Large intestine (tissue), 3 donors: ENCODE measurements around the gene LCN1. TPM values are rescaled to one million over a fixed set of nuclear protein-coding genes. Genes with fewer than 3 reads are reported as not detected.
"Not testable (repeated sequence)": the region's sequence is repeated elsewhere in the genome, so short reads cannot be mapped to it uniquely, and the experiment has no call there.

ENCODE experiments used
- DNase-seq, 2 donors: peaks; one replicate each; pipeline versions ENCODE4 v3.0.0 to v3.0.0-alpha.2; 2013
- H3K27ac ChIP-seq: one replicate; pipeline ENCODE4 v1.5.1; 2013; ENCODE audit warnings: low read length
- H3K27me3 ChIP-seq: 2 replicates; pipeline ENCODE4 v1.6.1; 2013; ENCODE audit warnings: low read length; ENCODE audit not compliant: control insufficient read depth, insufficient read depth
- H3K36me3 ChIP-seq: 2 replicates; pipeline ENCODE4 v1.6.1; 2013; ENCODE audit warnings: low read length; ENCODE audit not compliant: control insufficient read depth, insufficient read depth
- H3K4me1 ChIP-seq: one replicate; pipeline ENCODE4 v1.6.1; 2013; ENCODE audit warnings: low read length; ENCODE audit not compliant: control insufficient read depth, insufficient read depth
- H3K4me3 ChIP-seq: one replicate; pipeline ENCODE4 v1.5.1; 2013; ENCODE audit warnings: low read length
- H3K9me3 ChIP-seq: one replicate; pipeline ENCODE4 v1.6.1; 2013; ENCODE audit warnings: mild to moderate bottlenecking, low read depth, low read length, moderate library complexity; ENCODE audit not compliant: control insufficient read depth
- WGBS: methylation state at CpG from one replicate; pipeline ENCODE4 v1.1.5; 2013; ENCODE audit warnings: low lambda C conversion rate; ENCODE audit not compliant: insufficient coverage; 5-methylcytosine and 5-hydroxymethylcytosine counted together
- polyA plus RNA-seq: library from polyadenylated mRNA; unstranded; fragments of 120-200 nt; gene quantifications from one replicate; pipeline ENCODE4 v1.2.1, GENCODE V29; 2013

The LCN1 gene
- polyA plus RNA-seq, 1 donor, result 0.09 TPM

DNA sequence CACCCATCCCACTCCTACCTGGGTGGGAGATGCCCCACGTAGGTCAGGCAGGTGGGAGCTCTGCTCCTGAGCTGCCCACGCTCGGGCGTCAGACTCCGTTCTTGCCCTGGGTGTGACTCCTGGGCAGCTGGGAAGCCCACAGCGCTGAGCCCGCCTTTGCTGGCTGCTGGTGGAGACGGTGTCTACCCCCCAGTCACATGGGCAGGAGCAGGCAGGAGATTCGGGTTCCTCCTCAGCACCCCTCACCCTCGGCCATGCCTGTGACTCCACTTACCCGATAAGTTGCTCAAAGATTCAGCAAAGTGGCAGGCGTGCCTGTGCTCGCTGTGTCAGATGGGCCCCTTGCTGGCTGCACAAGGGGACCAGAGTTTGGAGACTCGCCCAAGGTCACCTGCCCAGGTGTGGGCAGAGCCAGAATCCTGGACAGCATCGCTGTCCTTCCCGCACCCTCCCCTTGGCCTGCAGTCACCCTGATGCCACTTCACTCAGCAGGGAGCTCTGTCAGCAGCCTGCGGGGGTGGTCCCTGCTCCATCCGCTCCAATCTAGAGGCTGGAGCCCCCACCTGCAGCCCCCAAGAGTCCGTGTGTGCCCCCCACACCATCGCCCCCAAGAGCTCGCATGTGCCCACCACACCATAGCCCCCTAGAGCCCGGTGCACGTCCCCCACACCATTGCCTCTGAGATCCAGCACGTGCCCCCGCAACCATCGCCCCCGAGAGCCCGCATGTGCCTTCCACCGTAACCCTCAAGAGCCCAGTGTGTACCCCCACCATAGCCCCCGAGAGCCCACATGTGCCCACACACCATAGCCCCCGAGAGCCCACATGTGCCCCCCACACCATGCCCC is 4.2 kb downstream of the LCN1 start:
- no peak for DNase-seq
- Histone ChIP-seq H3K9me3 (no peaks in the 10 kb centered on the region), H3K4me3 (no peak overlapping the region), H3K27ac (no peak overlapping the region), H3K4me1 (no peaks in the 10 kb centered on the region), H3K27me3 (no peaks in the 10 kb centered on the region), H3K36me3 (no peaks in the 10 kb centered on the region)
- no CpG with 5 or more reads among the region's 31 CpGs for WGBS

DNA sequence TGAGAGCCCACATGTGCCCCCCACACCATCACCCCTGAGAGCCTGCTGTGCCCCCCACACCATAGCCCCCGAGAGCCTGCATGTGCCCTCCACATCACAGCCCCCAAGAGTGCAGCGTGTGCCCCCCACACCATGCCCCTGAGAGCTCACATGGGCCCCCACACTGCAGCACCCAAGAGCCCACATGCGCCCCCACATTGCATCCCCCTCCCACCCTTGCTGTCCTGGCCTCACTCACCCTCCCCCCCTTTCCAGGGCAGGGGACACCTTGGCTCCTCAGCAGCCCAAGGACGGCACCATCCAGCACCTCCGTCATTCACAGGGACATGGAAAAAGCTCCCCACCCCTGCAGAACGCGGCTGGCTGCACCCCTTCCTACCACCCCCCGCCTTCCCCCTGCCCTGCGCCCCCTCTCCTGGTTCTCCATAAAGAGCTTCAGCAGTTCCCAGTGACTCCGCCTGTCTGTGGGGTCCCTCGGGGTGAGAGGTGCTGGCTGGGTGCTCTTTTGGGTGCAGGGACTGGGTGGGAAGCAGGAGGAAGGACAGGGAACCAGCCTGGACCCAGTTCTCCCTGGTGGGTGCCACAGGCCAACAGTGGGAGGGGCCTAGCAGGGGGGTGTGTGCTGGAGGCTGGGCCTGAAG is 5.0 kb downstream of the LCN1 start:
- Histone ChIP-seq H3K27me3 (no peaks in the 10 kb centered on the region), H3K27ac (no peak overlapping the region), H3K4me3 (no peak overlapping the region), H3K4me1 (no peaks in the 10 kb centered on the region), H3K9me3 (no peaks in the 10 kb centered on the region), H3K36me3 (no peaks in the 10 kb centered on the region)
- DNase-seq, result no peak
- WGBS, result no CpG with 5 or more reads among the region's 11 CpGs

DNA sequence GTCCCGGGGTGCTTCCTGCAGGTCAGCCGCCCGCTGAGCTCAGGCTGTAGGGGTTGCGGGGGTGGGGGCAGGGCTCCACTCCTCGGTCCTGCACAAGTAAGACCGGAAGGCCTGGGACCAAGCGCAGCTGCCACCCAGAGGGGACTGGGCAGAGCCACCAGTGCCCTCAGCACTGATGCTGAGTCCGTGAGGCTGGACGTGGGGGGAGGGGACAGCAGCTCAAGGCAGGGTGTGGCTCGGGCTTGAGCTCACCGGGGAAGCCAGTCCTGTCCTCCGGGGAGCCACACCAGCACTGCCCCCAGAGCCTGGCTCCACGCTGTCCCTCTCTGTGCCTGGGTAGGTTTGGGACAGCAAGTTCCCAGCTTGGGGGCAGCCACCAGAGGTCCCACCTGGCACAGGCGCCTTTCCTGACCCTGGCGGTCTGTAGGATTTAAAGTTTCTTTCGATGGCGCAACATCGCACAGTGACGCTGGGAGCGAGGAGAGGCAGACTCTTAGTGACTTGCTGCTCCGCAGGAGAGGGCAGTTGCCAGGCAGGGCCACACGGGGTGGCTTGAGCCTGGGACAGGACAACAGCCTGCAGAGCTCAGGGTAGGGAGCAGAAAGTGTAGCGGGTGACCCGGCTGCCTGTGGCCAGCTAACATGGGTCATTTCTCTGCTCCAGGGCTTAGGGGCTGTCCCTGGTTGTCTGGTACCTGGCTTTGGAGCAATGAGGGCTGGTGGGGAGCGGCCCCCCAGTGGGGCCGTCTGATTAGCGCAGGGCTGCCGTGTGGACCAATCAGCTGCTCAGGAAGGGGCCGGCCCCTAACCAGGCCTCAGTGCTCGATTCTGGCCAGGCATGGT is 5.7 kb downstream of the LCN1 start:
- Histone ChIP-seq H3K27ac (no peak overlapping the region), H3K4me1 (no peaks in the 10 kb centered on the region), H3K27me3 (no peaks in the 10 kb centered on the region), H3K9me3 (no peaks in the 10 kb centered on the region), H3K36me3 (no peaks in the 10 kb centered on the region), H3K4me3 (no peak overlapping the region)
- WGBS, result no CpG with 5 or more reads among the region's 30 CpGs
- DNase-seq, result no peak

DNA sequence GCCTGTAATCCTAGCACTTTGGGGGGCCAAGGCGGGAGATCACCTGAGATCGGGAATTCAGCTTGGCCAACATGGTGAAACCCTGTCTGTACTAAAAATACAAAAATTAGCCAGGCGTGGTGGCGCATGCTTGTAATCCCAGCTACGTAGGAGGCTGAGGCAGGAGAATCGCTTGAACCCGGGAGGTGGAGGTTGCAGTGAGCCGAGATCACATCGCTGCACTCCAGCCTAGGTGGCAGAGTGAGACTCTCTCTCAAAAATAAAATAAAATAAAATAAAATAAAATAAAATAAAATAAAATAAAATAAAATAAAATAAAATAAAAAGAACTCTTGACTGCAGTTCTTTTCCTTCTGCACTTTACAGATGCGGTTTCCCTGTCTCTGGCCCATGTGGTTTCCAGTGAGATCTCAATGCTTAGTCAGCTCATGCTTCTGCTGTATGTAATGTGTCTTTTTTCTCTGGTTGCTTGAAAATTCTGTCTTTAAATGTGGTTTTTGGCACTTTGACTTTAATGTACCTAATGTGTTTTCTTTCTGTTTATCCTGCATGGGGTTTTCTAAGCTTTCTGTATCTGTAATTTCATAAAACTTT is 7.7 kb downstream of the LCN1 start:
- not testable (repeated sequence) for H3K4me3 ChIP-seq, H3K4me1 ChIP-seq, H3K27me3 ChIP-seq, H3K9me3 ChIP-seq, DNase-seq, H3K27ac ChIP-seq, H3K36me3 ChIP-seq
- 100% methylated on average over 1 of the region's 10 CpGs for WGBS

DNA sequence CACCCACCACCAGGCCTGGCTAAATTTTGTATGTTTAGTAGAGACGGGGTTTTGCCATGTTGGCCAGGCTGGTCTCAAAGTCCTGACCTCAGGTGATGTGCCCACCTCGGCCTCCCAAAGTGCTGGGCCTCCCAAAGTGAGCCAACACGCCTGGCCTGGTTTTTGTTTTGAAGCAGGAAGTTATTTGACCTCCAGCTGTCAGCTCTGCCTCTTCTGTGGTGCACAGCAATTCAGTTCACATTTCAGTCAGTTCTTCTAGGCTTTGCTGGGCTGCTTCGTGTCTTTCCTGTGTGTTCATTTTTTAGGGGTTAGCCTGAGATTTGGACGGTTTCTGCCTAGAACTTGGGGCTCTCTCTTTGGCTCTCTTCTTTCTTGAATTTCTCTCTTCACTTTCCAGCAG is 8.9 kb downstream of the LCN1 start:
- Histone ChIP-seq H3K9me3 (no peaks in the 10 kb centered on the region), H3K4me3 (no peak overlapping the region), H3K4me1 (no peaks in the 10 kb centered on the region), H3K27me3 (no peaks in the 10 kb centered on the region), H3K27ac (no peak overlapping the region), H3K36me3 (no peaks in the 10 kb centered on the region)
- no peak for DNase-seq
- 100% methylated on average over 1 of the region's 5 CpGs for WGBS

DNA sequence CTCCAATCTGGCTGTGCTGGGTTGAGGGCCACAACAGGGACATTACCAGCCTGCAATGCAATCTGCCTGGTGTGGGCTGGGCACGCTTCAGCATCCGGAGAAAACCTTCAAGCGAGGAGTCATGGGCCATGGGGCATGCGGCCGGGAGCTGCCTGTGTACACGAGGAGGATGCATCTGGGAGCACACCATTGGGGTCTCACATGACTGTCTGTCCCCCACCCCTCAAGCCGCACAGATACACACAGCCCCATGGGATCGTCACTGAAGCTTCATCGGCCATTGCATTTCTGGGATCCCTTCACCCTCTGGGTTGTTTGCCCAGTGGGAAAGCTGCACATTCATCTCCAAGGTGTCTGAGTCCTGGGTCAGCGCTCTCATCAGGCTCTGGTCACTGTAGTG is 9.9 kb downstream of the LCN1 start:
- H3K27ac ChIP-seq, result no peak overlapping the region
- no peaks in the 10 kb centered on the region for H3K36me3 ChIP-seq
- H3K4me3 ChIP-seq, result no peak overlapping the region
- WGBS, result no CpG with 5 or more reads among the region's 10 CpGs
- no peak for DNase-seq
- H3K9me3 ChIP-seq, result no peaks in the 10 kb centered on the region
- H3K27me3 ChIP-seq, result no peaks in the 10 kb centered on the region
- H3K4me1 ChIP-seq, result no peaks in the 10 kb centered on the region

DNA sequence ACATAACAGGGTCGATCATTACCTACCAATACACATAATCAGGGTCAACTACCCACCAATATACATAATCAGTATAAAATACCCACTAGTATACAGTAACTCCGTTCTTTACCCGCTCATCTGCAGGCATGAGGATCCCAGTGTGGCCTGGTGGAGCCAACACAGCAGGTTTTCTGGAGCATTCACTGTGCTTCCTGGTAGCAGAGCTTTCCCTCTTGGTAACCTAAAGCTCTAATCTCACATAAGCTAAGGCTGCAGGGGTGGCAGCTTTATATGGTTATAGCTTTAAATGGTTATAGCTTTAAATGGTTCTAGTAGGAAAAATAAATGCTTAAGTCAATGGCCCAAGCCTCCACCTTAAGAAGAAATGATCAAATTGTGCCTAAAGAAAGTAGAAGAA is 11.9 kb downstream of the LCN1 start:
- no peaks in the 10 kb centered on the region for H3K36me3 ChIP-seq
- no peaks in the 10 kb centered on the region for H3K27me3 ChIP-seq
- WGBS, result no CpG with 5 or more reads among the region's 3 CpGs
- no peaks in the 10 kb centered on the region for H3K9me3 ChIP-seq
- H3K27ac ChIP-seq, result no peak overlapping the region
- no peak for DNase-seq
- H3K4me3 ChIP-seq, result no peak overlapping the region
- no peaks in the 10 kb centered on the region for H3K4me1 ChIP-seq

DNA sequence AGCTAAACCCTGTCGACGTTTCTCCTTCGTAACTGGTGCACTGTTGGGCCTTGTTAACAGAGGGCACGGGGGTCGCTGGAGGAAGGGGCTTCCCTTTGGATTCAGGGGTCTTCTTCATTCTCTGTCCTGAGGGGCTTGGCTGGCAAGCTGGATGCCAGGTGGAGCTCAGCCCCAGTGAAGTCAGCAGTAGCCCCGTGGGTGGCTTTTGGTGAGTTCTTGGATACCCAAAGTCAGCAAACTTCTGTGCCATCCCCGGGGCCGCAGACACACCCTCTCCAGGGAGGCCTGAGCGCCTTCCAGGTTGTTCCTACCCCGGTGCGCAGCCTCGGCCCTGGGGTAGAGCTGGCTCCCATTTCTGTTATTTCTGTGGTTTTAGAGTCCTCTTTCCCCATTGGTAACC is 12.4 kb downstream of the LCN1 start:
- Histone ChIP-seq H3K36me3 (no peaks in the 10 kb centered on the region), H3K4me3 (no peak overlapping the region), H3K27me3 (no peaks in the 10 kb centered on the region), H3K4me1 (no peaks in the 10 kb centered on the region), H3K9me3 (no peaks in the 10 kb centered on the region), H3K27ac (no peak overlapping the region)
- DNase-seq, result no peak
- WGBS, result no CpG with 5 or more reads among the region's 12 CpGs

DNA sequence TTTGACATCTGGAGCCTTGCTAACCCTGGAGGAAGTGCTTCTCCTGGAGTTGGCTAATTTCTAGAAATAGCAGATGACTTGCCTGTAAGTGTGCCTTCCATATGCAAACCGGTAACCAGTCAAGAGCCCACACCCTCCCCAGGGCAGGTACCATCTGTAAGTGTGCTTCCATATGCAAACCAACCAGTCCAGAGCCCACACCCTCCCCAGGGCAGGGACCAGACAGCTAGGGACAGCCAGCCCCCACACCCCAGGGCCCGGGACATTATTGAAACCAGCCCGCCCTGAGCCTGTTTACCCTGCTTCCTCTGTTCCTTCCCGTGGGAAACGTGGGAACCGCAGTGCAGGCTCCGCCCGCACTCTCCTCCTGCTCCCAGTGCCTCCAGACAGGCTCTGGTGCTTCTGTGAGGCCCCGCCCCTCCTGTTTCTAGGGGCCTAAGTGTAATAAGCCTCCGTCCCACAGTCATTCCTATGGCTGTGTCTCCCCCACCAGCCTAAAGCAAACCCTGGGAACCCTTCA is 13.0 kb downstream of the LCN1 start:
- H3K27me3 ChIP-seq, result not testable (repeated sequence)

DNA sequence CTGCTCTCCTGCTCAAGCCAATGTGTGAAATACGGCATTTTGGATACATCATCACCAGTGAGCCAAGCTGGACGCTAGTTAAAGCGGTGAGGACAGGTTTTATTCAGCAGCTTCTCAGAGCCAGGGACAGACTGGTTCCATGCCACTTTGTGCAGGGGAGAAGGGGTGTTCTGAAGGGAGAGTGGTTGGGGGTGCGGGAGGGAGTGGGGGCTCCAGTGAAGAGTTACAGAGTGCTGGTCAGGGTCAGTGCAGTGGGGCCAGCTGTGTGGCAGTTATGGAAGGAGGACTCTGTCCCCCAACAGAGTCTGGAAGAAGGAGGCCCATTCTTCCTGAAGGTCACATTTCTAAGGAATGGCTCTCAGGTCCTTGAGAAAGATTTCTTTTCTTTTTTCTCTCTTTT is 13.6 kb downstream of the LCN1 start:
- H3K9me3 ChIP-seq, H3K36me3 ChIP-seq, H3K27me3 ChIP-seq, H3K4me1 ChIP-seq, H3K4me3 ChIP-seq, DNase-seq, H3K27ac ChIP-seq: not testable (repeated sequence)
- no CpG with 5 or more reads among the region's 4 CpGs for WGBS

More for the DNA sequence above, 13.0 kb downstream of the LCN1 start:
- not testable (repeated sequence) for H3K9me3 ChIP-seq, H3K27ac ChIP-seq, H3K4me3 ChIP-seq, H3K36me3 ChIP-seq, DNase-seq, H3K4me1 ChIP-seq
- WGBS, result no CpG with 5 or more reads among the region's 10 CpGs
